ENCODE data around the gene PAM.

DNA sequence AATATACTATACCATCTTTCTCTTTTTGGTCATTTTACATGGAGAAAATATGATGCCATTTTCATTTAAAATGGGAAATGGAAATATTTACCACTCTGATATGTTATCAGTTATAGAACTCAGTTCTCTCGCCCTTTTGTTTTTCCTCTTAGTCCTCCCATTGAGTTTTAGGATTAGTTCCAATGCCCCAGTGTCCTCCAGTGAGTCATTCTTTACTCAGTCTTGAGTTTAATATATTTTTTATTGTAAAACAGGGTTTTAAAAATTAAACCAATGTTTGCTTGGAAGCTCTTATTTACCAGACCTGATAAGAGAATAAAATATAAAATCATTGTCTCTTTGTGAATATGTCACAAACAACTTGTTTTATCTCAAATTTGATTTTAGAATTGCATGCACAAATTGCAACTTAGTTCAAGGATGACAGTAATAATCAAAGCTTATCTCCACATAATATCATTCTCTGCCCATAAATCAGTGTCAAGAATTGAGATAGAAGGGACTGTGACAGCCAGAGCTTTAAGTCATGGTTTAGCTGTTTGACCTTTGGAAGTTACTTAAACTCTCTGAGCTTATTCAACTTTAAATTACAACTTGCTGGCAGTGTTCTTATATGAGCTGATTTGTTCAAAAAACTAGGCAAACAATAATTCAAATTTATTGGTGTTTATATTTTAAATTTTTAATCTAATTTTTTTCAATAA, 166.4 kb downstream of the PAM start:
- TF ChIP-seq, protein P1, sequence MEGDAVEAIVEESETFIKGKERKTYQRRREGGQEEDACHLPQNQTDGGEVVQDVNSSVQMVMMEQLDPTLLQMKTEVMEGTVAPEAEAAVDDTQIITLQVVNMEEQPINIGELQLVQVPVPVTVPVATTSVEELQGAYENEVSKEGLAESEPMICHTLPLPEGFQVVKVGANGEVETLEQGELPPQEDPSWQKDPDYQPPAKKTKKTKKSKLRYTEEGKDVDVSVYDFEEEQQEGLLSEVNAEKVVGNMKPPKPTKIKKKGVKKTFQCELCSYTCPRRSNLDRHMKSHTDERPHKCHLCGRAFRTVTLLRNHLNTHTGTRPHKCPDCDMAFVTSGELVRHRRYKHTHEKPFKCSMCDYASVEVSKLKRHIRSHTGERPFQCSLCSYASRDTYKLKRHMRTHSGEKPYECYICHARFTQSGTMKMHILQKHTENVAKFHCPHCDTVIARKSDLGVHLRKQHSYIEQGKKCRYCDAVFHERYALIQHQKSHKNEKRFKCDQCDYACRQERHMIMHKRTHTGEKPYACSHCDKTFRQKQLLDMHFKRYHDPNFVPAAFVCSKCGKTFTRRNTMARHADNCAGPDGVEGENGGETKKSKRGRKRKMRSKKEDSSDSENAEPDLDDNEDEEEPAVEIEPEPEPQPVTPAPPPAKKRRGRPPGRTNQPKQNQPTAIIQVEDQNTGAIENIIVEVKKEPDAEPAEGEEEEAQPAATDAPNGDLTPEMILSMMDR (IDR thresholded peaks at IDR 0.05): no peak
- TF ChIP-seq POLR2AphosphoS5 (IDR thresholded peaks at IDR 0.05) (no peak), POLR2A (IDR thresholded peaks at IDR 0.05) (no peak), EP300 (IDR thresholded peaks at IDR 0.05; ENCODE audit: low read depth) (no peak)

Measured in transverse colon (tissue), 4 donors.